Astrocyte of the cerebellum (primary cell): Measurements from ENCODE around the gene TPSB2.

ENCODE experiments used
- DNase-seq: peaks from one replicate; pipeline ENCODE4 v3.0.0-alpha.2; 2011; ENCODE audit warnings: low read depth
- H3K4me3 ChIP-seq: 2 replicates; pipeline ENCODE4 v1.5.1; 2011; ENCODE audit warnings: mild to moderate bottlenecking, low read depth, low read length, moderate library complexity
- CTCF ChIP-seq: IDR thresholded peaks from 2 replicates; pipeline ENCODE4 v1.5.1; 2012; ENCODE audit warnings: low read length, low read depth, moderate library complexity, mild to moderate bottlenecking; ENCODE audit errors: missing control alignments
- in situ Hi-C: cut with HindIII; loops from 2 replicates; pipeline ENCODE4 v1.10.0; 2017; ENCODE audit warnings: low sequenced_read_pairs

Gene TPSB2

GRCh38 chr16:1197237-1197866, 32.6 kb downstream of the TPSB2 start:
- in situ Hi-C loops = no loop called here

GRCh38 chr16:1196494-1196893, 33.5 kb downstream of the TPSB2 start:
- no peak for TF ChIP-seq CTCF
- DNase-seq = no peak
- no peak overlapping the region for H3K4me3 ChIP-seq
- in situ Hi-C loops = no loop called here

More at GRCh38 chr16:1197237-1197866, 32.6 kb downstream of the TPSB2 start:
- H3K4me3 ChIP-seq = no peak overlapping the region
- no peak for TF ChIP-seq CTCF
- no peak for DNase-seq

- no peak overlapping the region for H3K4me3 ChIP-seq
- in situ Hi-C loops = no loop called here
- no peak for DNase-seq
- TF ChIP-seq CTCF = no peak
Observed at GRCh38 chr16:1195393-1195666, 34.7 kb downstream of the TPSB2 start.

GRCh38 chr16:1194665-1195392, 35.2 kb downstream of the TPSB2 start:
- in situ Hi-C loops = no loop called here
- TF ChIP-seq CTCF = peak; percentile 61
- no peak for DNase-seq
- no peak overlapping the region for H3K4me3 ChIP-seq

- DNase-seq = no peak
- TF ChIP-seq CTCF = no peak
- in situ Hi-C loops = no loop called here
- H3K4me3 ChIP-seq = no peak overlapping the region
Observed at GRCh38 chr16:1193825-1194581, 36.0 kb downstream of the TPSB2 start.

- in situ Hi-C loops = no loop called here
- TF ChIP-seq CTCF = no peak
Observed at GRCh38 chr16:1193143-1193824, 36.7 kb downstream of the TPSB2 start.

More at GRCh38 chr16:1193143-1193824, 36.7 kb downstream of the TPSB2 start:
- no peak overlapping the region for H3K4me3 ChIP-seq
- DNase-seq = no peak
